ENCODE data around the gene HAUS6.
"Not testable (repeated sequence)": the region's sequence is repeated elsewhere in the genome, so short reads cannot be mapped to it uniquely, and the experiment has no call there.

The HAUS6 gene

GRCh38 chr9:19113964-19114679 lies 11.4 kb upstream of the HAUS6 start:
- peak; percentile 48 for DNase-seq (ENCODE audit: low read depth)
- TF ChIP-seq, protein P1, sequence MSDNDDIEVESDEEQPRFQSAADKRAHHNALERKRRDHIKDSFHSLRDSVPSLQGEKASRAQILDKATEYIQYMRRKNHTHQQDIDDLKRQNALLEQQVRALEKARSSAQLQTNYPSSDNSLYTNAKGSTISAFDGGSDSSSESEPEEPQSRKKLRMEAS (IDR thresholded peaks at IDR 0.05; ENCODE audit: low read depth, low read length): no peak
- TF ChIP-seq CTCF (IDR thresholded peaks at IDR 0.05; ENCODE audit: low read depth, low read length) (no peak), POLR2A (IDR thresholded peaks at IDR 0.05; ENCODE audit: extremely low read depth, insufficient read length) (no peak), MYC (IDR thresholded peaks at IDR 0.05; ENCODE audit: low read depth, low read length) (no peak)
- H3K4me3 ChIP-seq (ENCODE audit: low read depth, low read length): no peak overlapping the region

- not testable (repeated sequence) for H3K4me3 ChIP-seq (ENCODE audit: low read depth, low read length)
These were observed 10.4 kb upstream of the HAUS6 start for GRCh38 chr9:19113064-19113611.

DNA sequence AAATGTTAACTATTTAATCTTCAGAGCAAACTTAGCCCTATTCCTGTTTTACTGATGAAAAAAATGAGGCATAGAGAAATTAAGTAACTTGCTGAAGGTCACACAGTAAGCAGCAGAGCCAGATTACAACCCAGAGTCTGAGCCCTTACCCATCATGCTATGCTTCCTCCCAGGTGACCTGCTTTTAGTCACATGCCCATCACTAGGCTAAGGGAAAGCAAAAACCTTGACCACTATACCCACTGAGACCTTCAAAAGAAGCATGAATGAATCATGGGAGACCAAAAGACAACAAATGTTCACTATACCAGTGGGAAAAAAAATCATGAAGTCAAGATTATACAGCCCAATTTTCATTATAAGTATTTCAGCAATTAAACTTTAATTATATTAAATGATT lies 5.3 kb upstream of the HAUS6 start:
- no peak overlapping the region for H3K4me3 ChIP-seq (ENCODE audit: low read depth, low read length)
- DNase-seq (ENCODE audit: low read depth): no peak
- TF ChIP-seq POLR2A (IDR thresholded peaks at IDR 0.05; ENCODE audit: extremely low read depth, insufficient read length) (no peak), MYC (IDR thresholded peaks at IDR 0.05; ENCODE audit: low read depth, low read length) (no peak), CTCF (IDR thresholded peaks at IDR 0.05; ENCODE audit: low read depth, low read length) (no peak)
- TF ChIP-seq, protein P1 (IDR thresholded peaks at IDR 0.05; ENCODE audit: low read depth, low read length): peak; percentile 62

More at GRCh38 chr9:19113064-19113611, 10.4 kb upstream of the HAUS6 start:
- DNase-seq (ENCODE audit: low read depth): not testable (repeated sequence)

- H3K4me3 ChIP-seq (ENCODE audit: low read depth, low read length): no peak overlapping the region
- DNase-seq (ENCODE audit: low read depth): no peak
- TF ChIP-seq POLR2A (IDR thresholded peaks at IDR 0.05; ENCODE audit: extremely low read depth, insufficient read length) (no peak), CTCF (IDR thresholded peaks at IDR 0.05; ENCODE audit: low read depth, low read length) (no peak), MYC (IDR thresholded peaks at IDR 0.05; ENCODE audit: low read depth, low read length) (no peak)
- TF ChIP-seq, protein P1 (IDR thresholded peaks at IDR 0.05; ENCODE audit: low read depth, low read length): no peak
These were observed 2.0 kb upstream of the HAUS6 start for GRCh38 chr9:19104515-19105282.

DNA sequence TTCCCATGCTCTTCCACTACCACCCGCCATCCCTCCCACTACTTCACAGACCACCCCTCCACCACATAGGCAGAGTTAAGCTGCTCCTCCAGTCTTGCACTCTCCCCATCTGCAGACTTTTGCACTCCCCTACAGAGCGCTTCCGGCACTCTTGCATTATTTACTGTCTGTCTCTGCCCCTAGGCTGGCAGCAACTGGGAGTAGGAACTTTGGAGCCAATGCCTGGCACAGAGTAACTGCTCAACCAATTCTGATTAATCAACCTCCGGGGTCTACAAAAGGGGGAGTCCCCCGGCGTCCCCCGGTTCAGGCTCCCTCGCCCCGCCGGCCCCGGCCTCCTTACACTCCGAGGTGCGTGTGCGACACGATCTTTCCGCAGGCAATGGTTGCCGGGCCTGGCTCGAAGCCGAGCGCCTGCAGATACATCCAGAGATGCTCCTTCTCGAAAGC lies 498 bp downstream of the HAUS6 start:
- H3K4me3 ChIP-seq (ENCODE audit: low read depth, low read length): peak overlapping the region; percentile 95
- peak; percentile 89 for DNase-seq (ENCODE audit: low read depth)
- TF ChIP-seq CTCF (IDR thresholded peaks at IDR 0.05; ENCODE audit: low read depth, low read length): no peak
- TF ChIP-seq, protein P1 (IDR thresholded peaks at IDR 0.05; ENCODE audit: low read depth, low read length): peak; percentile 53; the same call in 1 of the 2 replicates

GRCh38 chr9:19101203-19101602 lies 1.5 kb downstream of the HAUS6 start:
- no peak for TF ChIP-seq POLR2A (IDR thresholded peaks at IDR 0.05; ENCODE audit: extremely low read depth, insufficient read length)
- no peak for TF ChIP-seq MYC (IDR thresholded peaks at IDR 0.05; ENCODE audit: low read depth, low read length)
- no peak for TF ChIP-seq CTCF (IDR thresholded peaks at IDR 0.05; ENCODE audit: low read depth, low read length)
- TF ChIP-seq, protein P1 (IDR thresholded peaks at IDR 0.05; ENCODE audit: low read depth, low read length): no peak
- no peak for DNase-seq (ENCODE audit: low read depth)
- peak overlapping the region; percentile 95 for H3K4me3 ChIP-seq (ENCODE audit: low read depth, low read length)

- peak overlapping the region; percentile 12 for H3K4me3 ChIP-seq (ENCODE audit: low read depth, low read length)
- not testable (repeated sequence) for DNase-seq (ENCODE audit: low read depth)
These were observed 5.3 kb downstream of the HAUS6 start for GRCh38 chr9:19097431-19097830.
